NCI-H2081 (cell line): ENCODE measurements around the gene MSRB1.
A peak's percentile ranks its signal among the peaks of the same experiment; 100 is the strongest.
"Not testable (repeated sequence)": the region's sequence is repeated elsewhere in the genome, so short reads cannot be mapped to it uniquely, and the experiment has no call there.

Experiments used
- DNase-seq, 2 experiments: peaks; one replicate each; lab custom pipeline; 2025; lab: John Stamatoyannopoulos, UW

The MSRB1 gene

GRCh38 chr16:1938910-1939309 lies 4.1 kb downstream of the MSRB1 start:
- no peak for DNase-seq

DNA sequence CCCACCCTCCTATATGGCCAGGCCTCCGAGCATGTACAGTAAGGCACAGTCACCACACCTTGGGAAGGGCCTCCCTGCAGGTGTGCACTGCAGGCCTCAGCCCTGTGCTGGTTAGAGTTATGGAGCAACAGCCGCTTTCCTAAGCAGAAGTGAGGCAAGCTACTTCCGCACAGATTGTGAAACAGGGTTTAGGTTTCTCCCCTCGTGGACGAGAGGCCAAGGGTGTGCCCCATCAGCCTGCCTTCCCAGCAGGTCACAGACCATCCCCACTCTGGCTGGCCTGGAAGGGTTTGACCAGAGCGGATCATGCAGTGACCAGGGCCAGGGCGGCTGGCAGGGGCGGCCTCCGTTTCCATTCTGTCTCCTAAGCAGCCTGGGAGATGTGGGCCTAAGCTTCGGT lies 4.7 kb downstream of the MSRB1 start:
- DNase-seq, result no peak

GRCh38 chr16:1936945-1937479 lies 6.0 kb downstream of the MSRB1 start:
- DNase-seq, result no peak

DNA sequence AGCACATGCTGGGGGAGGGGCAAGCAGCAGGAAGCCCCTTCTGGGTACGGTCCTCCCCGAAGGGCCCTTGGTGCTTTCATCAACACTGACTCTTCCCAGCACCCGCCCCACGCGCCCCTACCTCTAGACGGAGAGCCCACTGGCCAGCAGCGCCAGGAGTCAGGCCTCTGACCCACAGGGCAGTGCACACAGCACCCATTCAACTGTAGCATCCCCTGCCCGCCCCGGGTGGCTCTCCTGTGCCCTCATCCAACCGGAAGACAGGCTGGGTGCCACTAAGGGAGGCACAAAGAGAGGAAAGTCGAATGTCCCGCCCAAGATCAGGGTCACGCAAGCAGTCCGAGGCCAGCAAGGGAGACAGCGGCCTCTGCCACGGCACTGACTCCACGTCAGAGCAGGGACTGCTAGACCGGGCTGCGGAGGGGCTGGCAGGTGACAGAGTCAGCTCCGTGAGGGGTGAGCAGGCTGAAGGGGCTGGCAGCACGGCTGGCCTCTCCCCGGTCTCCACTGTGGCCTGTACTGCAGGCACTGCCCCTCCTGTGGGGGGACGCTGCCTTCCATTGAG lies 9.8 kb downstream of the MSRB1 start:
- DNase-seq, result no peak

DNA sequence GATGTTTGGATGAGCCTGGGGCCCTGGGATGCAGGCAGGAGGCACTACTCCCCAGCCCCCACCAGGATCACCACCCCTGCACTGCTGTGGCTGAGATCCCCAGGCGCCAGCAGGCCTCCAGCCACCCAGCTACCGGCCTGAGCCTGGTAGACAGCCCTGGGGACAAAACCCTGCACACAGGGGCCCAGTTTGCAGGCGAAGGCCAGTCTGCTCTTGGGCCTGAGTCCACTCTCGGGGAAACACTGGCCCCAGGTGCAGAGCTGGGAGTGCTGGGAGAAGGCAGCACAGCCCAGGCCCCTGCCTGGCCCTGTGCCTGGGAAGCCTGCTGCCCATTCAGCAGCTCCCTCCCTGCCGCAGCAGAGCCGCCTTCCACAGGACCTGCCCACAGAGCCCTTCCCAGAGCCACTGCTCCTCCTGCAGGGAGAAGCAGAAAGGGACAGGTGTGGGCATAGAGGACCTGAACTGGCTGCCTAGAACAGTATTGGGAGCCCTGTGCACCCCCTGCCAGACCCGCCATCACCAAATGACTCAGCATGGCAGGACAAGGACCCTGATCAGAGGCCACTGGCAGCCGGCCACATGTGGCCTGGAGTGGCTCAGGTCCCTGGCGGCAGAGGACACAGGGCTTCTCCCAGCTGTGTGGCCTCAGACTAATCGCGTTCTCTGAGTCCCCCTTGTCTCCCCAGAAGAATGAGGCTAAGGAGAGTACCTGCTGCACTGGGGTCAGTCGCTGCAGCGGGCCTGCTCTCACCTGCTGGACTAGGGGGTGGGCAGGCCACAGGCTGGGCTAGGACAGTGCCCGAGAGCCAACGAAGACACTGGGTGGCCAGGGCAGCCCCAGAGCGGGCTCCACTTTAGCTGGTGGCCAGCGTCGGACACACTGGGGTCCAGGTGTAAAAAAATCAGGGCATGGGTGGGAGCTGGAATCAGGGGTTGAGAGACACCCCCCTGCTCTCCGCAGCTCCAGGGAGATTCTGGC lies 10.7 kb downstream of the MSRB1 start:
- DNase-seq, result no peak

DNA sequence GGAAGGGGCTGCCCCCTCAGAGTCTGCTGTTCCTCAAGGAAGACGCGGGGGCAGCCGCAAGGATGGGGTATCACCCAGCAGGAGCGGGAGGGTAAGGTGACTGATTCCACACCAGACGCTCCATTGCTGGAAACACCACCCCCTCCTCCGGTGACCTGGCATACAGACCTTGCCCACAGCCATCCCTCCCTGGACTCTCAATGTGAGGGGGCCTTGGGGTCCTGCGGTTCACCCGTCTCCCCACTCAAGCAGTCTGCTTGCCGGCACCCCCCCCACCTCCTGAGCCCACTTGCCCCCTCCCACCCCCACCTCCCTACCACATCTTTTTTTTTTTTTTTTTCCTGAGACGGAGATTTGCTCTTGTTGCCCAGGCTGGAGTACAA lies 12.7 kb downstream of the MSRB1 start:
- no peak for DNase-seq

- DNase-seq, result peak; percentile 80 to 84
Measured at GRCh38 chr16:1929578-1930337, 13.2 kb downstream of the MSRB1 start.

- DNase-seq, result peak in 1 of 2 experiments; percentile 27
Measured at GRCh38 chr16:1929105-1929504, 13.9 kb downstream of the MSRB1 start.

- no peak for DNase-seq
Measured at GRCh38 chr16:1926271-1926670, 16.7 kb downstream of the MSRB1 start.

DNA sequence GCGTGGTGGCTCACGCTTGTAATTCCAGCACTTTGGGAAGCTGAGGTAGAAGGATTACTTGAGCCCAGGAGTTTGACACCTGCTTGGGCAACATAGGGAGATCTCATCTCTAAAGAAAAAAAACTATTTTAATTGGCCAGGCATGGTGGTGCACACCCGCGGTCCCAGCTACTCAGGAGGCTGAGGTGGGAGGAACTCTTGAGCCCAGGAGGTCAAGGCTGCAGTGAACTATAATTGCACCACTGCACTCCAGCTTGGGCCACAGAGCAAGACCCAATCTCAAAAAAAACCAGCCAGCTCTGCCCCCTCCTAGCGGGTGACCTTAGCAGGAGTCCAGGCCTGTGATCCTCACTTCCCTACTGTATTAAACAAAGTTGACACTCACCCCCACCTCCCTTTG lies 18.9 kb downstream of the MSRB1 start:
- DNase-seq, result no peak

GRCh38 chr16:1923299-1924034 lies 19.5 kb downstream of the MSRB1 start:
- no peak for DNase-seq

GRCh38 chr16:1922357-1922756 lies 20.6 kb downstream of the MSRB1 start:
- no peak for DNase-seq

DNA sequence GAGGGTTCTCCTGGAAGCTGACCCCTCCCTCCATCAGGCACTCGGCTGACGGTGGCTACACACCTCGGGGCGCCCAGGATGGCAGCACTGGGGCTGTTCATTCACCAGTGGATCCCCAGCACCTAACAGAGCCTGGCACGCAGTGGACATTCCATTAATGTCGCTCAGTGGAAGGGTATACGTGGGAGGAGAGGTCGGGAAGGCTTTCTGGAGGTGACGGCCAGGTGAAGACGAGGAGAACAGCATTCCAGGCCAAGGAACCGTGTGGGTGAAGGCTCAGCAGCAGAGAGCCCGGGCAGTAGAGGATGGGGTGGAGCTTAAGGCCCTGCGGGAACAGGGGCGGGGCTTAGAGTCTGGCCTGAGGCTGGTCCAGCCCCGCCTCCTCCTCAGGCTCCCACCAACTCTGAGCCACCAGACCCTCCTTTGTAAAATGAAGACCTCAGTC lies 22.2 kb downstream of the MSRB1 start:
- DNase-seq, result no peak

DNA sequence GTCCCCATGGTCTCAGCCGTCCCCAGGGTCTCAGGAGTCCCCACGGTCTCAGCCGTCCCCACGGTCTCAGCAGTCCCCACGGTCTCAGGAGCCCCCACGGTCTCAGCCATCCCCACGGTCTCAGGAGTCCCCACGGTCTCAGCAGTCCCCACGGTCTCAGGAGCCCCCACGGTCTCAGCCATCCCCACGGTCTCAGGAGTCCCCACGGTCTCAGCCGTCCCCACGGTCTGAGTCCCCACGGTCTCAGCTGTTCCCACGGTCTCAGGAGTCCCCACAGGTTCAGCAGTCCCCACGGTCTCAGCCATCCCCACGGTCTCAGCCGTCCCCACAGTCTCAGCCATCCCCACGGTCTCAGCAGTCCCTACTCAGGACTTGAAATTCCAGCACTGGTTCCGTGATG lies 22.9 kb downstream of the MSRB1 start:
- not testable (repeated sequence) for DNase-seq

- DNase-seq, result no peak
Measured at GRCh38 chr16:1919327-1919998, 23.5 kb downstream of the MSRB1 start.

DNA sequence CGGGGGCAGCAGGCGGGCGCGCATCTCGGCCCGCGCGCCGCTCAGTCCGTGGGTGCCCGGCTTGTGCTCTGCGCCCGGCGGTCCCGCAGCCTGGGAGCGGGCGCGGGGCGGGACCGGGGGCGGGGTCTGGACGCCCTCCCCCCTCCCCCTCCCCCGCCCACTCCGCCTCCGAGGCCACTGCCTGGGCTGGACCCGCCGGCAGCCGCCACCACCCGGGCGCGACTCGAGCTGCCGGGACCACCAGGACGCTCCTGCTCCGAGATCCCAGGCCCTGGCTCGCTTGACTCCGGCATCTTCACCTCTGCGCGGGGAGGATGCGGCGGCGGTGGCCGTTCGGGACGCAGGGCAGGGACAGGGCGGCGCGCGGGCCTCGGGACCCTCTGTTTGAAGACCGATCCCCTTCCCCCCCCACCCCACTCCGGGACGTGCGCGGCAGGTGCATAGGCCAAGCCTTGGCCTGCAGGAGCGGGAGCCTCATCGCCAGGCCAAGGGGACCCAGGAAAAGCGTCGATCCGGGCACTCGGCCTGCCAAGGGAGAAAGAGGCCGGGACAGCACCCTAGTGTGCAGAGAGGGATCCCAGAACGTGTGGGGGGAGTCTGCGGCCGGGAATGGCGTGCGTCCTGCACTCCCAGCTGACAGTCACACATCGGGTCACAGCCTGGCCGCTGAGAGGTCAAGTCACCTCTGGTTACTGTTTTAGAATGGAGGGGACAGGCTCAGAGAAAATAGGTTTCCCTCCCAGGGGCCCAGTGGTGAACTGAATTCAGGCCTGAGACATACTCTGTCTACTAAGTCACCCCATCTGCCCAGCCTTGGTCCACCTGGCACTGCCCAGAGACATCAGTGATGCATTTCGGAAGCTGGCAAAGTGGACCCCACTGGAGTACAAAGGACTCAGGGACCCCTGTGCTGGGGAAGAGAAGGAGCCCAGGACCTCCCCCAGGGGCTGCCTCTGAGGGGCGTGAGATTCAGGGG lies 24.4 kb downstream of the MSRB1 start, which contains the start of gene HS3ST6:
Gene HS3ST6 (minus strand): TSS at position 65 of the 976 bp plus-strand sequence. CDS start 92 bp downstream, outside the sequence.
- no peak for DNase-seq

DNA sequence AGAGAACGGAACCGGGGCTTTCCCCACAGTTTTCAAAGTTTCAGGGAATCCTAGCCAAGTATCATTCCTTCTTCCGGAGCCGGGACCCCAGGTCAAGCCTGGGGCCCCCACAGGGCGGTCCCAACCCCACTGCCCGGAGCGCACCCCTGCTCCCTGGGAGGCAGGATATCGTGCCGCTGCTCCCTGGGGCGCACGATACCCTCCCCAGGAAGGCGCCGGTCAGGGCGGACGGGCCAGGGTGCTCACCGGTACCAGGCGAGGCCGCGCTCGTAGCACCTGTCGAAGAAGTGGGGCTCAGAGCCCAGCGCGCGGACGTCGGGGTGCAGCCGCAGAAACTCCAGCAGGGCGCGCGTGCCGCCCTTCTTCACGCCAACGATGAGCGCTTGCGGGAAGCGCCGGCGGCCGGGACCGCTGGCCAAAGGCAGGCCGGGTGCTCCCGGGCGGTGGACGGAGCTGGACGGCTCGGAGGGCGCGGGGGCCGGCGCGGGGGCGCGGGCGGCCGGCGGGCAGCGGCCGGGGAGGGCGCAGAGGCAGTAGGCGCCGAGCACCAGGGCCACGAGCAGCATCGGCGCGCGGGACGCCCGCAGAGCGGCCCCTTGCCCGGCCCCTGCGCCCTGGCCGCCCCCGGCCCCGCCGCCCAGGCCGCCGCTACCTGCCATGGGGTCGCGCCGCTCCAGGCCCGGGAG lies 25.2 kb downstream of the MSRB1 start:
- DNase-seq, result no peak

DNA sequence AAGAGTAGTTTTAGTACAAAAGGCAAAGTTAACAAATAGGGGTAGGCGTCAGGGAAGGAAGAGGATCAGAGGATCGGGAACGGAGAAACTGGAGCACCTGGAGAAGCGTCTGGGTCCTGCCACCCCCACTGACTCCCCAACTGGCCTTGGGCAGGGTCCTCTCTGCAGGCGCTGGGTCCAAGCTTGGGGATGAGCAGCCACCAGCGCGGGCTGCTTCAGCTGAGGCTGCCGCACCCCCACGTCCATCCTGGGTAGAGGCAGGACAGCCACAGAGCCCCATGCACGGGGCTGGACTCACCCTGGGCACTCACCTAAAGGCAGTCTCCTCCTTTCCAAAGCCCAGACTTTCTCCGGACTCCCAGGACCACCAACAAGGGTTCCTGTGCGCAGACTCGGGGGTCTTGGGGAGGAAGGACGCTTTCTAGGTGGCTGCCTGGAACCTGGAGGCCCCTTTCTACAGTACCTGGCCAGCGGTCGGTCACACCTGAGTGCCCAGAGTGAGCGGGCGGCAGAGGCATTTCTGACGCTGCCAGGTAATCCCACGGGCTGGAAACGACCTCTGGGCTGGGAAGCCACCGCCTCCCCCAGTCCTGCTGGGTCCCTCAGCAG lies 25.8 kb downstream of the MSRB1 start:
- DNase-seq, result no peak

DNA sequence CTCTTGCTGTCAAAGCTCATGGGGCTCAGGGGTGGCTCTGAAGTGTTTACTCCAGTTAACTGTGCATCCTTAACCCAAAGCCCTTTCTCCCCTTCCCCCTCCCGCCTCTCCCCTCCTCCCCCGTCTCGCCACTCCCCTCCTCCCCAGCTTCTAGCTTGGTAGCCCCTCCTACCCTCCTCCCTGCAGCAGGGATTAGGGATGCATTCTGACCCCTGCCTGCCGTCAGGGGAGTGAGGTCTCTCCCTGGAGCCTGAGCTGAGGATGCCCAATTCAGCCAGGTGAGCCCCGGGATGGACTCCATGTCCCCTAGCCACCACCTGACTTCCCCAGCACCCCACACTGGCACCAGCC lies 26.4 kb downstream of the MSRB1 start:
- DNase-seq, result no peak
